SK-N-MC (cell line): ENCODE results near the gene NEURL1.

Source experiments
- EZH2 ChIP-seq: fragments of 200-600 bp; sonication (generic); IDR thresholded peaks from one replicate; pipeline ENCODE4 v1.6.1; 2017; ENCODE audit warnings: antibody characterized with exemption
- FOXP2 ChIP-seq: optimal IDR thresholded peaks from 2 replicates; pipeline ENCODE3; 2011; ENCODE audit warnings: mild to moderate bottlenecking, moderate library complexity; ENCODE audit not compliant: insufficient read depth; ENCODE audit errors: extremely low read length, control extremely low read depth
- POLR2AphosphoS5 ChIP-seq: IDR thresholded peaks from 2 replicates; pipeline ENCODE4 v1.6.1; 2012; ENCODE audit warnings: mild to moderate bottlenecking, low read depth, low read length, borderline replicate concordance

GRCh38 chr10:103542764-103543616, 49.5 kb downstream of the NEURL1 start:
- no peak for TF ChIP-seq EZH2
- no peak for TF ChIP-seq POLR2AphosphoS5
- TF ChIP-seq FOXP2 = peak; percentile 33
